ENCODE results near the gene PRSS3.

The PRSS3 gene

GRCh38 chr9:33786681-33787080 lies 8.7 kb upstream of the PRSS3 start:
- no peak for TF ChIP-seq GATA3 (IDR thresholded peaks at IDR 0.05; ENCODE audit: low read depth, low read length)
- TF ChIP-seq GATA2 (IDR thresholded peaks at IDR 0.05; ENCODE audit: low read depth, low read length), result no peak

GRCh38 chr9:33787839-33788238 lies 7.5 kb upstream of the PRSS3 start:
- no peak for TF ChIP-seq GATA2 (IDR thresholded peaks at IDR 0.05; ENCODE audit: low read depth, low read length)

- TF ChIP-seq GATA2 (IDR thresholded peaks at IDR 0.05; ENCODE audit: low read depth, low read length), result no peak
- no peak for TF ChIP-seq GATA3 (IDR thresholded peaks at IDR 0.05; ENCODE audit: low read depth, low read length)
Measured at GRCh38 chr9:33791117-33791516, 4.2 kb upstream of the PRSS3 start.

- no peak for TF ChIP-seq GATA3 (IDR thresholded peaks at IDR 0.05; ENCODE audit: low read depth, low read length)
- no peak for TF ChIP-seq GATA2 (IDR thresholded peaks at IDR 0.05; ENCODE audit: low read depth, low read length)
Measured at GRCh38 chr9:33794560-33794959, 801 bp upstream of the PRSS3 start.

- no peak for TF ChIP-seq GATA2 (IDR thresholded peaks at IDR 0.05; ENCODE audit: low read depth, low read length)
- no peak for TF ChIP-seq GATA3 (IDR thresholded peaks at IDR 0.05; ENCODE audit: low read depth, low read length)
Measured at GRCh38 chr9:33795819-33796218, 458 bp downstream of the PRSS3 start.

- TF ChIP-seq GATA2 (IDR thresholded peaks at IDR 0.05; ENCODE audit: low read depth, low read length), result no peak
- no peak for TF ChIP-seq GATA3 (IDR thresholded peaks at IDR 0.05; ENCODE audit: low read depth, low read length)
Measured at GRCh38 chr9:33797837-33798236, 2.5 kb downstream of the PRSS3 start.

GRCh38 chr9:33798545-33798944 lies 3.2 kb downstream of the PRSS3 start:
- TF ChIP-seq GATA3 (IDR thresholded peaks at IDR 0.05; ENCODE audit: low read depth, low read length) (no peak), GATA2 (IDR thresholded peaks at IDR 0.05; ENCODE audit: low read depth, low read length) (no peak)

- TF ChIP-seq GATA3 (IDR thresholded peaks at IDR 0.05; ENCODE audit: low read depth, low read length) (no peak), GATA2 (IDR thresholded peaks at IDR 0.05; ENCODE audit: low read depth, low read length) (no peak)
Measured at GRCh38 chr9:33799928-33800704, 4.8 kb downstream of the PRSS3 start.

GRCh38 chr9:33800886-33801285 lies 5.5 kb downstream of the PRSS3 start:
- no peak for TF ChIP-seq GATA3 (IDR thresholded peaks at IDR 0.05; ENCODE audit: low read depth, low read length)
- no peak for TF ChIP-seq GATA2 (IDR thresholded peaks at IDR 0.05; ENCODE audit: low read depth, low read length)

GRCh38 chr9:33809506-33809905 lies 14.1 kb downstream of the PRSS3 start:
- no peak for TF ChIP-seq GATA2 (IDR thresholded peaks at IDR 0.05; ENCODE audit: low read depth, low read length)
- TF ChIP-seq GATA3 (IDR thresholded peaks at IDR 0.05; ENCODE audit: low read depth, low read length), result no peak

GRCh38 chr9:33813712-33814641 lies 18.6 kb downstream of the PRSS3 start:
- TF ChIP-seq GATA3 (IDR thresholded peaks at IDR 0.05; ENCODE audit: low read depth, low read length) (no peak), GATA2 (IDR thresholded peaks at IDR 0.05; ENCODE audit: low read depth, low read length) (no peak)

- TF ChIP-seq GATA2 (IDR thresholded peaks at IDR 0.05; ENCODE audit: low read depth, low read length) (no peak), GATA3 (IDR thresholded peaks at IDR 0.05; ENCODE audit: low read depth, low read length) (no peak)
Measured at GRCh38 chr9:33815781-33816180, 20.4 kb downstream of the PRSS3 start.

GRCh38 chr9:33816327-33817252 lies 21.2 kb downstream of the PRSS3 start, which contains the start of gene UBE2R2:
TSS of gene UBE2R2 (plus strand) at chr9:33817160. CDS start at chr9:33817758, 598 bp downstream.
- no peak for TF ChIP-seq GATA3 (IDR thresholded peaks at IDR 0.05; ENCODE audit: low read depth, low read length)
- TF ChIP-seq GATA2 (IDR thresholded peaks at IDR 0.05; ENCODE audit: low read depth, low read length), result no peak

Measured in SH-SY5Y (cell line).